Measurements from ENCODE around the gene TNS3.

DNA sequence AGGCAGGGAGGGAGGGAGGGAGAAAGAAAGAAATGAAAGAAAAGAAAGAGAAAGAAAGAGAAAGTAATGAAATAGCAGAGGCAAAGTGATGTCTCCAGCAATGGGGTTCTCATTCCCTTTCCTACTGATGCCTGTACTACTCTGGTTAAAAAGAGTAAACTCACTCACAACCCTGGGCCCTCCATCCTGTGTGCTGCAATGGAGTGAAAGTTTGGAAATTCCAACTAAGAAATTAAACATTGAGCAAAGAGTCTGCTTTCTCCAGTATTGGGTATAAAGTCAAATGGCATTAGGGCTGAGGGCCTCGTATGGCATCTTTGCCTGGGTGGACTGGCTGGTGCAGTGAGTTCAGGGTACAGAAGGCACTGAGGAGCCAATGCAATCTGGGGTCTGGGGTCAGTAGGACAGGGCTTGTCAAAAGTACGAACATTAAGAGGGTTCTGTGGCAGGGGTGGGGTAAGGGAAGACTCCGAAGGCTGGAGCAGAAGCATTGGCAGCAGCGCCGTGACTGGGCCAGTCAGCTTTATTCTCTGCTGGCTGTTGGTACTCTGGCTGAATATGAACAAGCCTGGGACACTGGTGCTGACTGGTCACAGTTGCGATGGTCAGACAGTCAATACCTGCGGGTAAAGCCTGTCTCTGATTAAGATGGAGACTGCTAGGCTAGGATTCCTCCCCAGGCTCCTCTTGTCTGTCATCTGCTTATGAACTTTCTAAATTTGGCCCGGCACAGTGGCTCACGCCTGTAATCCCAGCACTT is 24.1 kb upstream of the TNS3 start:
- TF ChIP-seq CTCF (IDR thresholded peaks at IDR 0.05) (no peak), REST (IDR thresholded peaks at IDR 0.05; ENCODE audit: insufficient read depth in 1 of 2, low read depth in 2 of 2, low read length in 1 of 2) (no peak), TCF7L2 (IDR thresholded peaks at IDR 0.05; ENCODE audit: low read depth, low read length) (no peak), POLR2AphosphoS5 (IDR thresholded peaks at IDR 0.05; ENCODE audit: low read depth, low read length) (no peak), SIN3A (IDR thresholded peaks at IDR 0.05; ENCODE audit: borderline replicate concordance, insufficient read depth, low read depth, low read length) (no peak)
